ENCODE measurements around the gene FIGN. TPM values are rescaled to one million over a fixed set of nuclear protein-coding genes. Genes with fewer than 3 reads are reported as not detected.

FIGN gene
- total RNA-seq, 2 experiments from 2014 or later, result not detected

- Mint-ChIP-seq H3K36me3 (peaks cover 6% of the 10 kb centered on the region), H3K4me1 (no peaks in the 10 kb centered on the region), H3K9me3 (ENCODE audit: low read depth) (peaks cover 4% of the 10 kb centered on the region), H3K27ac (no peak overlapping the region), H3K4me3 (no peak overlapping the region), H3K27me3 (peaks cover 25% of the 10 kb centered on the region)
- CTCF ChIA-PET, result no interaction called here
- DNase-seq, result no peak
- no peak for ATAC-seq
These were observed 3.1 kb downstream of the FIGN start for GRCh38 chr2:163732727-163733126.

- H3K36me3 Mint-ChIP-seq, result peaks cover 4% of the 10 kb centered on the region
- CTCF ChIA-PET, result no interaction called here
- ATAC-seq, result no peak
These were observed 4.1 kb downstream of the FIGN start for GRCh38 chr2:163731735-163732134.

GRCh38 chr2:163730556-163730955 is 5.3 kb downstream of the FIGN start:
- CTCF ChIA-PET, result interaction anchor here (0.7 kb wide), 1 partner anchor 72 kb away, joined by 3 read pairs; no protein-coding TSS in a partner anchor
- no peak overlapping the region for H3K4me3 Mint-ChIP-seq
- H3K27ac Mint-ChIP-seq, result no peak overlapping the region
- H3K27me3 Mint-ChIP-seq, result peaks cover 8% of the 10 kb centered on the region
- no peak for ATAC-seq
- no peaks in the 10 kb centered on the region for H3K9me3 Mint-ChIP-seq (ENCODE audit: low read depth)
- no peaks in the 10 kb centered on the region for H3K4me1 Mint-ChIP-seq
- no peaks in the 10 kb centered on the region for H3K36me3 Mint-ChIP-seq
- DNase-seq, result no peak

More at GRCh38 chr2:163731735-163732134, 4.1 kb downstream of the FIGN start:
- Mint-ChIP-seq H3K4me3 (no peak overlapping the region), H3K9me3 (ENCODE audit: low read depth) (peaks cover 4% of the 10 kb centered on the region), H3K27me3 (peaks cover 16% of the 10 kb centered on the region), H3K27ac (no peak overlapping the region), H3K4me1 (no peaks in the 10 kb centered on the region)
- DNase-seq, result no peak

GRCh38 chr2:163729636-163730273 is 6.1 kb downstream of the FIGN start:
- Mint-ChIP-seq H3K4me3 (no peak overlapping the region), H3K27ac (no peak overlapping the region), H3K27me3 (peaks cover 1% of the 10 kb centered on the region), H3K9me3 (ENCODE audit: low read depth) (no peaks in the 10 kb centered on the region), H3K4me1 (no peaks in the 10 kb centered on the region), H3K36me3 (no peaks in the 10 kb centered on the region)
- CTCF ChIA-PET, result no interaction called here
- DNase-seq (no peak), ATAC-seq (no peak)

GRCh38 chr2:163723881-163724280 is 11.9 kb downstream of the FIGN start:
- ATAC-seq (no peak), DNase-seq (no peak)
- Mint-ChIP-seq H3K4me3 (no peak overlapping the region), H3K4me1 (no peaks in the 10 kb centered on the region), H3K9me3 (ENCODE audit: low read depth) (no peaks in the 10 kb centered on the region), H3K36me3 (no peaks in the 10 kb centered on the region), H3K27ac (no peak overlapping the region), H3K27me3 (no peaks in the 10 kb centered on the region)
- CTCF ChIA-PET, result no interaction called here

- CTCF ChIA-PET, result no interaction called here
- Mint-ChIP-seq H3K36me3 (no peaks in the 10 kb centered on the region), H3K4me3 (no peak overlapping the region), H3K4me1 (no peaks in the 10 kb centered on the region), H3K27ac (no peak overlapping the region), H3K27me3 (no peaks in the 10 kb centered on the region), H3K9me3 (ENCODE audit: low read depth) (no peaks in the 10 kb centered on the region)
- DNase-seq, result no peak
- no peak for ATAC-seq
These were observed 12.5 kb downstream of the FIGN start for GRCh38 chr2:163723348-163723747.

GRCh38 chr2:163719331-163719730 is 16.5 kb downstream of the FIGN start:
- H3K36me3 Mint-ChIP-seq, result no peaks in the 10 kb centered on the region
- CTCF ChIA-PET, result no interaction called here
- peaks cover 2% of the 10 kb centered on the region for H3K9me3 Mint-ChIP-seq (ENCODE audit: low read depth)
- no peak for DNase-seq
- no peaks in the 10 kb centered on the region for H3K4me1 Mint-ChIP-seq
- no peak for ATAC-seq
- H3K27ac Mint-ChIP-seq, result no peak overlapping the region
- no peaks in the 10 kb centered on the region for H3K27me3 Mint-ChIP-seq
- no peak overlapping the region for H3K4me3 Mint-ChIP-seq

GRCh38 chr2:163717993-163718680 is 17.7 kb downstream of the FIGN start:
- no peaks in the 10 kb centered on the region for H3K36me3 Mint-ChIP-seq
- ATAC-seq (no peak), DNase-seq (no peak)
- no peak overlapping the region for H3K27ac Mint-ChIP-seq
- H3K4me1 Mint-ChIP-seq, result no peaks in the 10 kb centered on the region
- peaks cover 3% of the 10 kb centered on the region for H3K9me3 Mint-ChIP-seq (ENCODE audit: low read depth)
- no peaks in the 10 kb centered on the region for H3K27me3 Mint-ChIP-seq
- H3K4me3 Mint-ChIP-seq, result no peak overlapping the region
- CTCF ChIA-PET, result no interaction called here

GRCh38 chr2:163717515-163717914 is 18.3 kb downstream of the FIGN start:
- DNase-seq (no peak), ATAC-seq (no peak)
- H3K9me3 Mint-ChIP-seq (ENCODE audit: low read depth), result peaks cover 4% of the 10 kb centered on the region
- H3K27me3 Mint-ChIP-seq, result no peaks in the 10 kb centered on the region
- CTCF ChIA-PET, result no interaction called here
- no peaks in the 10 kb centered on the region for H3K36me3 Mint-ChIP-seq
- no peaks in the 10 kb centered on the region for H3K4me1 Mint-ChIP-seq
- no peak overlapping the region for H3K4me3 Mint-ChIP-seq
- no peak overlapping the region for H3K27ac Mint-ChIP-seq

GRCh38 chr2:163716101-163716500 is 19.7 kb downstream of the FIGN start:
- no peak for ATAC-seq
- CTCF ChIA-PET, result no interaction called here
- H3K36me3 Mint-ChIP-seq, result no peaks in the 10 kb centered on the region
- no peak for DNase-seq
- H3K4me1 Mint-ChIP-seq, result no peaks in the 10 kb centered on the region
- no peaks in the 10 kb centered on the region for H3K27me3 Mint-ChIP-seq
- no peak overlapping the region for H3K27ac Mint-ChIP-seq
- H3K4me3 Mint-ChIP-seq, result no peak overlapping the region
- H3K9me3 Mint-ChIP-seq (ENCODE audit: low read depth), result peaks cover 4% of the 10 kb centered on the region

- Mint-ChIP-seq H3K4me3 (no peak overlapping the region), H3K27me3 (no peaks in the 10 kb centered on the region), H3K9me3 (ENCODE audit: low read depth) (peaks cover 4% of the 10 kb centered on the region), H3K36me3 (no peaks in the 10 kb centered on the region), H3K4me1 (no peaks in the 10 kb centered on the region), H3K27ac (no peak overlapping the region)
- CTCF ChIA-PET, result no interaction called here
- DNase-seq (no peak), ATAC-seq (no peak)
These were observed 20.1 kb downstream of the FIGN start for GRCh38 chr2:163715668-163716067.

- no peaks in the 10 kb centered on the region for H3K4me1 Mint-ChIP-seq
- ATAC-seq, result no peak
- CTCF ChIA-PET, result no interaction called here
- DNase-seq, result no peak
- peaks cover 4% of the 10 kb centered on the region for H3K9me3 Mint-ChIP-seq (ENCODE audit: low read depth)
- no peak overlapping the region for H3K27ac Mint-ChIP-seq
- no peaks in the 10 kb centered on the region for H3K27me3 Mint-ChIP-seq
- H3K36me3 Mint-ChIP-seq, result no peaks in the 10 kb centered on the region
- no peak overlapping the region for H3K4me3 Mint-ChIP-seq
These were observed 20.6 kb downstream of the FIGN start for GRCh38 chr2:163715199-163715598.

- ATAC-seq (no peak), DNase-seq (no peak)
- Mint-ChIP-seq H3K4me1 (no peaks in the 10 kb centered on the region), H3K36me3 (no peaks in the 10 kb centered on the region), H3K4me3 (no peak overlapping the region), H3K9me3 (ENCODE audit: low read depth) (peaks cover 4% of the 10 kb centered on the region), H3K27ac (no peak overlapping the region), H3K27me3 (no peaks in the 10 kb centered on the region)
- CTCF ChIA-PET, result no interaction called here
These were observed 22.1 kb downstream of the FIGN start for GRCh38 chr2:163713534-163714311.

- DNase-seq, result no peak
- no peaks in the 10 kb centered on the region for H3K27me3 Mint-ChIP-seq
- H3K27ac Mint-ChIP-seq, result no peak overlapping the region
- H3K9me3 Mint-ChIP-seq (ENCODE audit: low read depth), result peaks cover 2% of the 10 kb centered on the region
- H3K4me3 Mint-ChIP-seq, result no peak overlapping the region
- no peaks in the 10 kb centered on the region for H3K4me1 Mint-ChIP-seq
- H3K36me3 Mint-ChIP-seq, result no peaks in the 10 kb centered on the region
- no peak for ATAC-seq
- CTCF ChIA-PET, result interaction anchor here (1.1 kb wide), 1 partner anchor 10 kb away, joined by 3 read pairs; no protein-coding TSS in a partner anchor
These were observed 24.1 kb downstream of the FIGN start for GRCh38 chr2:163711699-163712098.
